ENCODE results near the gene CHST9.

CHST9 gene

DNA sequence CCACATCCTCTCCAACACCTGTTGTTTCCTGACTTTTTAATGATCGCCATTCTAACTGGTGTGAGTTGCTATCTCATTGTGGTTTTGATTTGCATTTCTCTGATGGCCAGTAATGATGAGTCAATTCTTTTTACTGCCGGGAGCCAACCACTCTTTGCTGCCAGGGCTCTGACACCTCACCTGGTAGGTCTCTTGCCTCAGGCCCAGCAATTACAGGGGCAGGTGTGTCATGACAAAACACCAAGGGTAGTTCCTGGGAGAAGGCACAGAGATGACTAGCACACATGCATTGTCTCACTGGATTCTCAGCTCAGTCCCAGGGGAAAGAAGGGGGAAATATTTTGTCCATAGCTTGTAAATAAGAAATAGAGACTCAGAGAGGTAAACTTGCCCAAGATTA, 122.3 kb downstream of the CHST9 start:
- DNase-seq (ENCODE audit: extremely low read depth, low read depth): no peak
- no peak overlapping the region for H3K4me3 ChIP-seq (replicated peaks; ENCODE audit: low read depth, low read length)
- TF ChIP-seq, protein P1, sequence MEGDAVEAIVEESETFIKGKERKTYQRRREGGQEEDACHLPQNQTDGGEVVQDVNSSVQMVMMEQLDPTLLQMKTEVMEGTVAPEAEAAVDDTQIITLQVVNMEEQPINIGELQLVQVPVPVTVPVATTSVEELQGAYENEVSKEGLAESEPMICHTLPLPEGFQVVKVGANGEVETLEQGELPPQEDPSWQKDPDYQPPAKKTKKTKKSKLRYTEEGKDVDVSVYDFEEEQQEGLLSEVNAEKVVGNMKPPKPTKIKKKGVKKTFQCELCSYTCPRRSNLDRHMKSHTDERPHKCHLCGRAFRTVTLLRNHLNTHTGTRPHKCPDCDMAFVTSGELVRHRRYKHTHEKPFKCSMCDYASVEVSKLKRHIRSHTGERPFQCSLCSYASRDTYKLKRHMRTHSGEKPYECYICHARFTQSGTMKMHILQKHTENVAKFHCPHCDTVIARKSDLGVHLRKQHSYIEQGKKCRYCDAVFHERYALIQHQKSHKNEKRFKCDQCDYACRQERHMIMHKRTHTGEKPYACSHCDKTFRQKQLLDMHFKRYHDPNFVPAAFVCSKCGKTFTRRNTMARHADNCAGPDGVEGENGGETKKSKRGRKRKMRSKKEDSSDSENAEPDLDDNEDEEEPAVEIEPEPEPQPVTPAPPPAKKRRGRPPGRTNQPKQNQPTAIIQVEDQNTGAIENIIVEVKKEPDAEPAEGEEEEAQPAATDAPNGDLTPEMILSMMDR (IDR thresholded peaks at IDR 0.05; ENCODE audit: low read depth, low read length, missing control alignments): no peak

DNA sequence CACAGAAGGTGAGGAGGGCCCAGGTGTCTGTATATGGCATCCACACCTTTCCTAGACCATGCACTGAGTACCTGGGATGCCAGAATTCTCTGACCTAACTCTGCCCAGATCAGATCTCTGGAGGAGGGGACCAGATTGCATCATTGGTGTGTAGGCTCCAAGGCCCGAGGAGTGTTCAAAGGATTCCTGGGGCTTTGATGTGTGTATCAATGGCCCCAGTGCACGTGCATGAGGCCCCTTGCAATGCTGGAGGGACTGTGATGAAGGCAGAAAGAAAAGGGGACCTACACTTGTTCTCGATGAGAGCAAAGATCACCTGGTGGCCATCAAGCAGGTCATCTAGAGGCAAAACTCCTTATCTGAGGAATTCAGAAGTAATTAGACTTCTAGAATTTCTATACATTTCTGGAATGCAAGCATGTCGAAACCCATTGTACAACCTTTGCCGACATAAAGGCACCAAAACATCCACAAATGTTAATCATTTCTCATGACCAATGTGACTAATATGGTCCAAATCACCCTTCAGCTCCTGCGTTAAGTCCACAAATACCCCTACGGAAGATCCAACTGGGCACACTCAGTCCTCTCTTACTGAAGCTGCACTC, 123.5 kb downstream of the CHST9 start:
- TF ChIP-seq, protein P1 (IDR thresholded peaks at IDR 0.05; ENCODE audit: low read depth, low read length, missing control alignments): no peak
- DNase-seq (ENCODE audit: extremely low read depth, low read depth): no peak
- no peak overlapping the region for H3K4me3 ChIP-seq (replicated peaks; ENCODE audit: low read depth, low read length)

GRCh38 chr18:27057519-27058234, 127.4 kb downstream of the CHST9 start:
- TF ChIP-seq, protein P1 (IDR thresholded peaks at IDR 0.05; ENCODE audit: low read depth, low read length, missing control alignments): no peak
- no peak overlapping the region for H3K4me3 ChIP-seq (replicated peaks; ENCODE audit: low read depth, low read length)
- DNase-seq (ENCODE audit: extremely low read depth, low read depth): no peak

DNA sequence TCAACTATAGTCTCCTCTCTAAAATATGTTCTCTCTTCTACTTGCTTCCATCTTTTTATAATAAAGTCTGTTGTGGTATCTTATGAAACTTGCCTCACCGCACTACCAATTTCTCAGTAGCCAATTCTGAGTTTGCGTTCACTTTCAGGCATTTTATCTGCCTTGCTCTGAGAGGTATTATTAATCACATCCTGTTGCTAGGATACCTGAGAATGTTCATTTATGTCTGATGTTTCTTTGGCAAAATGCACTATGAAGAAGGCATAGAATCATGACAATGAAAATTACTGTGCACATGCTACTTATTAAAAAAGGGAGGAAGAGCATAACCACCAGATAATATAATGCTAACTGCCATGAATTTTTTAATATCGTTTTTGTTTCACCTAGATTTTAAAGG, 130.2 kb downstream of the CHST9 start:
- TF ChIP-seq, protein P1 (IDR thresholded peaks at IDR 0.05; ENCODE audit: low read depth, low read length, missing control alignments): no peak

GRCh38 chr18:27049969-27050368, 135.1 kb downstream of the CHST9 start:
- TF ChIP-seq, protein P1 (IDR thresholded peaks at IDR 0.05; ENCODE audit: low read depth, low read length, missing control alignments): no peak
- H3K4me3 ChIP-seq (replicated peaks; ENCODE audit: low read depth, low read length): no peak overlapping the region
- DNase-seq (ENCODE audit: extremely low read depth, low read depth): no peak

More for the DNA sequence above, 130.2 kb downstream of the CHST9 start:
- H3K4me3 ChIP-seq (replicated peaks; ENCODE audit: low read depth, low read length): no peak overlapping the region
- DNase-seq (ENCODE audit: extremely low read depth, low read depth): no peak

DNA sequence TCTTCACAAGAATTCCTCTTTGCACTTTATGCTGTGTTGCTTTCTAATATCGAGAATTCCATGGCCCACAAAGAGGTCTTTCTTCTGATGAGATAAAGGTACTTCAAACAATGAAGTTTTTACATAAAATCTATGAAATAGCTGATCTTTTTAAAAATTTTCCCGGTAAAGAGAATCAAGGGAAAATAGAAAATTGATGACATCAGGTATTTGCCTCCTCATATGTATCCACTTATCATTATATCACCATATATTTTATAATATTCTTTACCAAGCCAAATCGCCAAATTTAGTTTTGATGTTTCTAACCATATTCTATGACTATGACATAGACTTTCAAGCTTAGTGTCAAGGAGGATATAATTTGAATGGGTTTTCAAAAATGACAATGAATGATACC, 139.8 kb downstream of the CHST9 start:
- DNase-seq (ENCODE audit: extremely low read depth, low read depth): no peak
- TF ChIP-seq, protein P1 (IDR thresholded peaks at IDR 0.05; ENCODE audit: low read depth, low read length, missing control alignments): no peak

More for the DNA sequence above, 139.8 kb downstream of the CHST9 start:
- no peak overlapping the region for H3K4me3 ChIP-seq (replicated peaks; ENCODE audit: low read depth, low read length)

Data from HFF-Myc (cell line).